CD1c-positive myeloid dendritic cell (primary cell): Measurements from ENCODE around the gene SMPX.

Experiments
- DNase-seq: peaks from one replicate; pipeline ENCODE4 v3.0.0-alpha.2; 2016; ENCODE audit errors: extremely low spot score

The SMPX gene

DNA sequence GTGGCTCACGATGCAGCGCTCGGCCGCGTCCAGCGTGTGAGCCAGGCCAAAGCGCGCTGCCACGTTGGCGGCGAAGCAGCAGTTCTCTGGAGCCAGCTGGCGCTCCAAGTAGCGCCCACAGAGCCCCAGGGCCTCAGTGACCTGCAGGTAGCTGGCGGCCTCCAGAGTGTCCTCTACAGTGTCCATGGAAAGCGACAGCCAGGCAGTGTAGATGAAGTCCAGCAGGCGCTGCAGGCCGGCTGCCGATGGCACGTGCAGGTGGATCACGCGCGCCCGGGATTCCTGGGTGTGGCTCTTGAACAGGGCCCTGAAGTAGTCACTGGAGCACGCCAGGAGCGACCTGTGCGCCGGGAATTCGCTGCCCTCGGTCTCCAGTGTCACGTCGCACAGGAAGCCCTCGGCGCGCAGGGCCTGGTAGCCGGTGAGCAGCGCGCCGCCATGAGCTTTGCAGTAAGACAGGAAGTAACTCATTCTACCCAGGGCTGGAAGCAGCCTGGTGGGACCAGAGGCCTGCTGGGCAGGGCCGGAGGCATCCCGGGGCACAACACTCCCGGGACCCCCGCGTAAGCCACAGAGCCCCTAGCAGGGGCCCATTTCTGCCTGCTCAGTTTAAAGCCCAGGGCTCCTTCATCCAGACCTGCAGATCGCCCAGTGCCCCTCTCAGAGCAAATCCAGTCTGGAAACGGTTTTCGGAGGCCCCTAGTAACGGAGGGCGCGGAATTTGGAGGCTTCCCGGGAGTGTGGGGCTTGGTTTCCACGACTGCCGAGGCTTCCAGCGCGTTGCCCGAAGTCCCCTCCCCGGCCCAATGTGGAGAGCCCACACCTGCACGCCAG lies 100.4 kb downstream of the SMPX start:
- no peak for DNase-seq

GRCh38 chrX:21656587-21657317 lies 101.2 kb downstream of the SMPX start:
- DNase-seq: no peak
